Sciatic nerve (tissue), 2 donors: Measurements from ENCODE around the gene DNAJC3. TPM values are rescaled to one million over a fixed set of nuclear protein-coding genes. Genes with fewer than 3 reads are reported as not detected.
A peak's percentile ranks its signal among the peaks of the same experiment; 100 is the strongest.

Source experiments
- ATAC-seq: fragments of 200-7000 bp; cut with Tn5 transposase; one replicate; pipeline ENCODE4 v1.9.1; 2020; ENCODE audit warnings: mild to moderate bottlenecking, moderate library complexity
- DNase-seq: peaks from one replicate; pipeline ENCODE4 v3.0.0-alpha.2; 2020; ENCODE audit warnings: low spot score
- intact Hi-C: fragments of 100-400 bp; cut with DNase I; formaldehyde crosslinking; loops from one replicate; pipeline ENCODE4 v1.14.2; 2022
- total RNA-seq: library from RNA; stranded (reverse); fragmentation: NEBNext Ultra II Directional; extraction: Animal tissue kit (Norgen Biotek cat#: 25700); gene quantifications from one replicate; pipeline ENCODE4 v1.2.1, GENCODE V29; 2021
- donor health status: DM: no; HTN: no; CAD: no.
- donor health status: DM: no; HTN: no; CAD: no.

DNAJC3 gene, protein sequence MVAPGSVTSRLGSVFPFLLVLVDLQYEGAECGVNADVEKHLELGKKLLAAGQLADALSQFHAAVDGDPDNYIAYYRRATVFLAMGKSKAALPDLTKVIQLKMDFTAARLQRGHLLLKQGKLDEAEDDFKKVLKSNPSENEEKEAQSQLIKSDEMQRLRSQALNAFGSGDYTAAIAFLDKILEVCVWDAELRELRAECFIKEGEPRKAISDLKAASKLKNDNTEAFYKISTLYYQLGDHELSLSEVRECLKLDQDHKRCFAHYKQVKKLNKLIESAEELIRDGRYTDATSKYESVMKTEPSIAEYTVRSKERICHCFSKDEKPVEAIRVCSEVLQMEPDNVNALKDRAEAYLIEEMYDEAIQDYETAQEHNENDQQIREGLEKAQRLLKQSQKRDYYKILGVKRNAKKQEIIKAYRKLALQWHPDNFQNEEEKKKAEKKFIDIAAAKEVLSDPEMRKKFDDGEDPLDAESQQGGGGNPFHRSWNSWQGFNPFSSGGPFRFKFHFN
- total RNA-seq: 49.9 TPM

DNA sequence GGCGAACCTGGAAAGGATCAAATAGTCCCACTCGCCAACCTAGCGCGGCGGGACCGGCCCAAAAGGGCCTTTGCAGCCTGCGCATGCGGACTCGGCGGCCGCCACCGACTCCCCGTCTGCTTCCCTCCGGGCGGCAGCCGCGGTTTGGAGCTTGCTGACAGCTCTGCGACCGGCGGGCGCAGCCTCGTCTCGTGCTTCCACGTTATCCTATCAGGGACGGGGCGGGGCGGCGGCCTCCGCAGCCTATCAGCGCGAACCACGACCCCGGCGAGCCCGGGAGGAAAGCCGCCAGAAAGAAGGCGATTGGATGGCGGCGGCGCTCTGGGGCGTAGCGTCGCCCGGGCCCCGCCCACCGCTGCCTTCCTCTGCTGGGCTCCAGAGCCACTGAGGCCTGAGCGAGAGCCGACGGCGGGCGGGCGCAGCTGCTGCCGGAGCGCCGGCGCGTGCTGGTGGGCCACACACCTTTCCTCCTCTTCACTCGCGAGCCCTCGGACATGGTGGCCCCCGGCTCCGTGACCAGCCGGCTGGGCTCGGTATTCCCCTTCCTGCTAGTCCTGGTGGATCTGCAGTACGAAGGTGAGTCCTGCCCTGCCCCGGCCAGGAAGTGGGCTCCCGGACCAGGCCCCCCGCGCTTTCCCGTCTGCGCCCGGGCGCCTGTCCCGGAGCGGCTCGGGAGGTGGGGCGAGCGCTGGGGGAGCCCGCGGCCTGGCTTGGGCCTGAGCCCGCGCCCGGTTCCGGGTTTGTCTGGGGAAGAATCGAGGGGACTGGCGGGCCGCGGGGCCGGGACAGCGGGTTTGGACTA is at the start of gene DNAJC3:
DNAJC3 (plus strand) TSS at position 378 of the 802 bp plus-strand sequence; CDS start at position 495, 117 bp downstream.
- DNase-seq (peak; percentile 99), ATAC-seq (peak; percentile 100)
- intact Hi-C loops: no loop called here

DNA sequence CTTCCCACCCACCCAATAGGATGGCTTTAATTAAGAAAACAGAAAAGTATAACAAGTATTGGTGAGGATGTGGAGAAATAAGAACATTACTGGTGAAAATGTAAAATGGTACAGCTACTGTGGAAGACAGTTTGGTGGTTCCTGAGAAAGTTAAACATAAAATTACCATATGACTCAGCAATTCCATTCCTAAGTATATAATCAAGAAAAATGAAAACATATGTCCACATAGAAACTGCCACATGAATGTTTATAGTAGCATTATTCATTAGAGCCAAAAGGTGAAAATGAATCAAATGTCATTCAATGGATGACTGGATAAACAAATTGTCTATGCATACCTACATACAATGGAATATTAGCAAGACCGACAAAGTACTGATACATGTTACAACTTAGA is 49.3 kb upstream of the DNAJC3 start:
- no peak for ATAC-seq
- intact Hi-C loops: no loop called here
- DNase-seq: no peak

DNA sequence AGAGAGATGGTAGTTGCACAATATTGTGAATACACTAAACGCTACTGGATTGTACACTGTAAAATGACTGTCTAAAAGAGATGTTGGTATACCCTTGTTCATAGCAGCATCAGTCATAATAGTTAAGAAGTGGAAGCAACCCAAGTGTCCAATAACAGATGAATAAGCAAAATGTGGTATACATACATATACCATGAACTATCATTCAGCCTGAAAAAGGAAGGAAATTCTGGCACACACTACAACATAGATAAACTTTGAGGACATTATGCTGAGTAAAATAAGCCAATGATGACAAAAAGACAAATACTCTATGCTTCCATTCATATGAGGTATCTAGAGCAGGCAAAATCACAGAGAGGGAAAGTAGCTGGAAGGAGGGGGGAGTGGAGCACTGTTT is 48.5 kb upstream of the DNAJC3 start:
- no peak for ATAC-seq
- intact Hi-C loops: no loop called here
- DNase-seq: no peak

GRCh38 chr13:95629071-95629470 is 47.9 kb upstream of the DNAJC3 start:
- ATAC-seq (no peak), DNase-seq (no peak)
- intact Hi-C loops: no loop called here

DNA sequence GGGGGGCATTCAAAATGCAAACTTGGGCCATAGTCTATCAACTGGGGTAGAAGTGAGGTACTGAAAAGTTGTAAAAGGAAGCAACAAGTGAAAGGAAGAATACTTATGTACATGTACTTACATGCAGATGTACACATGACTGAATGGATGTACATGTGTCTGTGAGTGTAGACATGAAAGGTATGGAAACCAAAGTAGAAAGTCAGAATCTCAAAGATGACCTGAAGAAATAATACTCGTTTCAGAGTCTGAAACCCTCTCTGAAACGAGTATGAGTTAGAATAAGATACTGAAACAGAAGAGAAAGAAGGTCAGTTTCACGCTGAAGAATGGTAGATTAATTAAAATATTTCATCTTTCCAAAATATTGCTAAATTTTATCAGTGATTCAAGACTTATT is 46.3 kb upstream of the DNAJC3 start:
- ATAC-seq (no peak), DNase-seq (no peak)
- intact Hi-C loops: no loop called here

DNA sequence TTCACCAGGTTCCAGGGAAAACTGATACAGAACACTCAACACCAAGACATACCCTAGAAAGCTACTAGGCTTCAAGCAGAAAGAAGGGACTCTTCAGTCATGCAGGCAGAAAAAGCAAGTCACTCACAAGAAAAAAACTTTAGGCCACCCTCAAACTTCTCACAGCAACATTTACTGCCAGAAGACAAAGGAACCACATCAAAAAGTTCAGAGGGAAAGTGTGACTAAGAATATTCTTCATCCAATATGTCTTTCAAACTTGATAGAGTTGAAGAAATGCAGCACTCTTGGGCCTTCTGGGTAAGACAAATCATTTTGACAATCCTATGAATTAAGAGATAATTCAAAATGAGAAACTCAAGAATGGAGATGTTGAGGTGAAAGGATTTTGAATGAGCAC is 40.1 kb upstream of the DNAJC3 start:
- DNase-seq: no peak
- intact Hi-C loops: no loop called here
- no peak for ATAC-seq

- intact Hi-C loops: no loop called here
- no peak for ATAC-seq
- no peak for DNase-seq
Observed at GRCh38 chr13:95641291-95642027, 35.5 kb upstream of the DNAJC3 start.

DNA sequence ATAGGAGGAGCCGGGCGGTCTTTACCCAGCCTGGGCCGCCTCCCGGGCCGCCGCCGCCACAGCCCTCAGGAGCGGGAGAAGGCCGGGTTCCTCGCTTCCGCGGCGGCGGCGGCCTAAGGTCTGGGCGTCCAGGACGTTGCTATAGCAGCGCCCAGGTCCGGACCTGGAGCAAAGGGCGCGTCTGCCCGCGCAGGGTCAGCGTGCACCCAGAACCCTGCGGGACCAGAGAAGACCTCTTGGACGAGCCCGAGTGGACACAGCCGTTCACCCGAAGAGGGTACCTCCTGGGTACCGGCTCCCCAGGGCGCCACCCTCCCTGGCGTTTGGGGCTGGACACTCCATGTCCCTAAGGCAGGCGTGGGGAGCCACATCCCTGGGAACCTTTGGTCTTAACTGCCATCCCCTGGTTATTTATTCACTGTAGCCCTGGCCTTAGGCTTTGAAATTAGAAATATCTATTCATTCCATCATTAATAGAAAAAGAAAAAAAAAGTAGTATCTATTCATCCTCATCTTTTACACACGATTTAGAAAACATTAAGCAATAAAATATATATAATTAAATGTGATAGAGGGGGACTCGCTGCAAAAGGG is 34.8 kb upstream of the DNAJC3 start:
- peak; percentile 68 for DNase-seq
- peak; percentile 69 for ATAC-seq
- intact Hi-C loops: no loop called here

GRCh38 chr13:95642999-95643398 is 33.9 kb upstream of the DNAJC3 start:
- ATAC-seq: no peak
- intact Hi-C loops: no loop called here
- DNase-seq: no peak

- intact Hi-C loops: no loop called here
- DNase-seq (no peak), ATAC-seq (peak; percentile 6)
Observed at GRCh38 chr13:95643571-95643935, 33.4 kb upstream of the DNAJC3 start.

- DNase-seq (peak; percentile 64), ATAC-seq (peak; percentile 66)
- intact Hi-C loops: no loop called here
Observed at GRCh38 chr13:95643936-95644598, 32.9 kb upstream of the DNAJC3 start.

- DNase-seq (peak; percentile 90), ATAC-seq (peak; percentile 96)
- intact Hi-C loops: no loop called here
Observed at GRCh38 chr13:95644601-95645052, 32.3 kb upstream of the DNAJC3 start, which contains the start of gene DZIP1. DZIP1 (minus strand) TSS chr13:95644706; CDS start chr13:95642029, 2,677 bp downstream.

GRCh38 chr13:95647321-95647720 is 29.6 kb upstream of the DNAJC3 start:
- no peak for DNase-seq
- ATAC-seq: no peak
- intact Hi-C loops: no loop called here

- ATAC-seq (no peak), DNase-seq (no peak)
- intact Hi-C loops: no loop called here
Observed at GRCh38 chr13:95650696-95651095, 26.2 kb upstream of the DNAJC3 start.

GRCh38 chr13:95652244-95652764 is 24.6 kb upstream of the DNAJC3 start:
- no peak for DNase-seq
- ATAC-seq: no peak
- intact Hi-C loops: no loop called here

GRCh38 chr13:95652821-95653220 is 24.1 kb upstream of the DNAJC3 start:
- no peak for DNase-seq
- no peak for ATAC-seq
- intact Hi-C loops: no loop called here

GRCh38 chr13:95656386-95657015 is 20.4 kb upstream of the DNAJC3 start:
- no peak for ATAC-seq
- intact Hi-C loops: no loop called here
- DNase-seq: no peak

DNA sequence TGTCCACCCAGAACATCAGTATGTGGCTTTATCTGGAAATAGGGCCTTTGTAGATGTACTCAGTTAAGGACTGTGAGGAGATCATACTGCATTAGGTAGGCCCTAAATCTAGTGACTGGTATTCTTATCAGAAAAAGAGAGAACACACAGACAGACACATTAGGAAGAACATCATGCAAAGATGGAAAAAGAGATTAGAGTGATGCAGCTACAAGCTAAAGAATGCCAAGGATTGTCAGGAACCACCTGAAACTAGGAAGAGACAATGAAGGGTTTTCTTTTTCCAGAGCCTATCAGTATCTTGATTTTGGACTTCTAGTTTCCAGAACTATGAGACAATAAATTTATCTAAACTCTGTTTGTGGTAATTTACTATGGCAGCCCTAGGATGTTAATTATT is 17.4 kb upstream of the DNAJC3 start:
- no peak for DNase-seq
- intact Hi-C loops: no loop called here
- ATAC-seq: no peak
